DMS114 treated with DMSO at 0.1 percent for 48 hours (cell line): Measurements from ENCODE around the gene HNRNPH2.

Source experiments
- DNase-seq: peaks from one replicate; lab custom pipeline; 2025; ENCODE audit not compliant: unreplicated experiment; lab: John Stamatoyannopoulos, UW

Gene HNRNPH2

GRCh38 chrX:101452056-101452455 lies 44.0 kb downstream of the HNRNPH2 start:
- DNase-seq: no peak

DNA sequence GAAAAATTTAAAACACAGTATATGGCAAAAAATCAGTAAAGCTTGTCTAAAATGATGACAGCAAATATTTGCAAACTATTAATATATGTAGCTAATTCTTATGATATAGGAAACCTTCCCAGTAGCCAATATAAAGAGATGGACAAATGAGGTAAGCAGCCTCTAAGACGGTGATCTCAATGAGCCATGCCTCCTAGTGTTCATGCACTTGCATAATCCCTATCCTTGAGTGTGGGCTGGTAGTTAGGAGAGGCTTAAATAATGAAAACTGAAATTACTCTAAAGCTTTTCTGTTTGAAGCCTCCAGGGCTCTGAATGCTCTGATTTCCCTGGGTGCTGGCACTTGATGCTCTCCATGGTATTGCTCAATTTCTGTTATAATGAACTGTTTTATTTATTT lies 52.6 kb downstream of the HNRNPH2 start:
- no peak for DNase-seq

GRCh38 chrX:101462892-101463291 lies 54.9 kb downstream of the HNRNPH2 start:
- peak; percentile 13 for DNase-seq
